Mesodermal cell (in vitro differentiated cells): ENCODE results near the gene CD247.

Experiments
- H3K27ac ChIP-seq: 2 replicates; pipeline ENCODE4 v1.7.0; 2013; ENCODE audit warnings: mild to moderate bottlenecking, low read depth, low read length, moderate library complexity; ENCODE audit not compliant: severe bottlenecking
- H3K36me3 ChIP-seq: 2 replicates; pipeline ENCODE4 v1.7.1; 2013; ENCODE audit warnings: mild to moderate bottlenecking, low read length, moderate library complexity; ENCODE audit not compliant: control insufficient read depth, insufficient read depth
- H3K4me1 ChIP-seq: one replicate; pipeline ENCODE4 v1.7.1; 2013; ENCODE audit warnings: mild to moderate bottlenecking, low read length; ENCODE audit not compliant: insufficient read depth, control insufficient read depth, poor library complexity, severe bottlenecking
- H3K4me3 ChIP-seq: 2 replicates; pipeline ENCODE4 v1.7.0; 2013; ENCODE audit warnings: low read length, control low read depth, mild to moderate bottlenecking; ENCODE audit not compliant: insufficient read depth, poor library complexity, severe bottlenecking; ENCODE audit errors: extremely low read depth
- H3K9me3 ChIP-seq: 2 replicates; pipeline ENCODE4 v1.7.1; 2013; ENCODE audit warnings: mild to moderate bottlenecking, low read length, moderate library complexity; ENCODE audit not compliant: control insufficient read depth
- WGBS, 2 experiments: methylation state at CpG; one replicate each; pipeline ENCODE4 v1.1.5; 2013; ENCODE audit warnings: missing lambda C conversion rate in 2 of 2; ENCODE audit not compliant: insufficient coverage in 2 of 2; 5-methylcytosine and 5-hydroxymethylcytosine counted together

Gene CD247

DNA sequence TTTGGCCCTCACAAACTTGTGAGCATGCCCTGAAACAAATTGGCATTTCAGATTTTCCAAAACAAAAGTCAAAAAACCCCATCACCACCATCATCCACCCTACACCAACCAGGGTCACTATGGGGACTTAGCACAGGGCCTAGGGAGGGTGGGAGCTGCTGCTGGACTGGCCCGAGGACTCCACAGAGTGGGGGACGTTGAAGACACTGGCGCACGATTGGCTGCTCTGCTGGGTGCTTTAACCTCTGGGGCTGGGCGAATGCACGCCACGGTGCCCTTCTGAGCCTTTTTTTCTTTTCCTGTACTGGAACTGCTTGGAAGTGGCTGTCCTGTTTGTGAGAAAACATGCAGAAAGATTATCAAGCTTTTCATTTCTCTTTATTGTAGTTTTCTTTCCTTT is 92.8 kb downstream of the CD247 start:
- H3K4me1 ChIP-seq, result peaks cover 3% of the 10 kb centered on the region
- H3K36me3 ChIP-seq, result peaks cover 9% of the 10 kb centered on the region
- H3K9me3 ChIP-seq, result no peaks in the 10 kb centered on the region
- 57 to 63% methylated on average over 5 to 7 of the region's 7 CpGs for WGBS, 2 experiments
- H3K27ac ChIP-seq, result no peak overlapping the region
- no peak overlapping the region for H3K4me3 ChIP-seq

DNA sequence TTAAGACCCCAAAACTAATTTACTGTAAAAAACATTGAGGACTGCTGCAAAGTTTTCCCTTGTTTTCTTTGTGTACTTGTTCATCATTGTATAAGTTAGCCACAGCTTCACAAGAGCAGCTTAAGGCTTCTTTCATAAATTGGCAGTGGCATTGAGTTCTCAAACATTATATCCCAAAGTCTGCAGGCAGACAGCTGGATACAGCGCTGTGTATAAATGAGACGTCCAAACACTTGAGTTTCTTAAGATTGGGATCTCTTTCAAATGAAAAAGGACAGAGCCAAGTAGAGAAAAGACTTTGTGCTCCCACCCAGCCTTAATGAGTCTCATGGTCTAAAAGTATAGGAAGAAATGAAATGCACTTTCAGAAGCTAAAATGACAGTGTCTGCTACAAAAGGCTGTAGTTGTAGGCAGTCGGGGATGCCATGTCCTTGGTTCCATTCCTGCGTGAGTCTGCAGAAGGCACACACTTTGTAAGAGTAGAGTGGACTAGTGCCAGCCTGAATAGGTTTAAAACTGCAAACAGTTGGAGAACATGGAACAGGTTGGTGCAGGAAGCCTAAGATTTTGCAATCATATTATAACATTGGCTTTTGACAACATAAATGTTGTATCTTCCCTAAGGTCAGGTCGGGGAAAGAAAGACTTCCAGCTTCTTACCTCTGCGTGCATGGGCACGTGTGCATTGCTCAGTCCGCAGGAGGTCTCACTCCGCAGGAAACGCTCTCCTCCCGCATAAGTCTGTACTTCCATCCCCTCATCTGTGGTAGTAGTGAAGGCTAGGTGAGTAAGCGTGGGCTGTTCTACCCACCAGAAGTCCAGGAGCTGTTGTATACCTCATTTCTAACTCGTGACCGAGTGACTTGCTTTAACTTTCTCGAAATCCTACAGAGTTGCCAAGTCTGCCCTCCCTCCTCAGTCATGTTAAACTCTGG is 94.4 kb downstream of the CD247 start:
- 94 to 98% methylated on average over 7 to 9 of the region's 15 CpGs for WGBS, 2 experiments
- H3K27ac ChIP-seq, result no peak overlapping the region
- H3K9me3 ChIP-seq, result no peaks in the 10 kb centered on the region
- no peak overlapping the region for H3K4me3 ChIP-seq
- peaks cover 6% of the 10 kb centered on the region for H3K4me1 ChIP-seq
- H3K36me3 ChIP-seq, result peaks cover 9% of the 10 kb centered on the region

DNA sequence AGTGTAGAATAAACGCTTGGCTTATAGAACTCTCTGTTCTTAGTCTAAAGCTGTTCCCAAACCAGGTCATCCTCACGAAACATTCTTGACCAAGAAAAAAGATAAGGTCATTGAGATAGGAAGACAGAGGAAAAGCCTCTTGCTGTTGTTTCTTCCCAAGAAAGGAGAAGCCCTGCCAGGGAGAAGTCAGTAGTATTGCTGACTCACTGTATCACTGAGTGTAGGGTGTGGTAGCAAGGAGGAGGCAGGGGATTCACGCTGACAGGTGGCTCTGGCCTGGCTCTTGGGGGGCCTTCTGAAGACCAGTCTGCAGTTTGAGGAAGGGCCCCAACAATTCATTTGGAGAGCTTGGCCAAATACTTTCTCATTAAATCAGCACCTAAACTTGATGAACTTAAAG is 97.8 kb downstream of the CD247 start:
- Histone ChIP-seq H3K9me3 (no peaks in the 10 kb centered on the region), H3K4me3 (no peak overlapping the region), H3K4me1 (peaks cover 6% of the 10 kb centered on the region), H3K27ac (no peak overlapping the region), H3K36me3 (peaks cover 12% of the 10 kb centered on the region)
- 33% methylated on average over 2 of the region's 3 CpGs; no CpG with 5 or more reads in 1 of the 2 experiments for WGBS, 2 experiments

DNA sequence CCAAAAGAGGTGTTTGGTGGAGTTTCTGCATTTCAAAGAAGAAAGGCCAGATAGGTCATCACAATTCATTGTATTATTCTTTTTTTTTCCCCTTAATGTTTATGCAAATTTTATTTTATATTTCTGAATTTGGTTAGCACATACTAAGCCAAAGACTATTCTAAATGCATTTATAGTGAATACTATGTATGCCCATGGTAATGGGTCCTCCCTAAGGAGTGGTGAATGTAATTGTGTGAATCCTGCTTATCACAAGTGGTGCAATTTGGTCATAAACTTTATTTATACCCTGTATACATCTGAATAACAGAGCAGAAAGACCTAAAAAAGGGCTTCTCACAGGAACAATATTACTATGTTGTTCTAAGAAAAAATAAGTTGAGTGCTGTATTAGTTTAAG is 99.1 kb downstream of the CD247 start:
- H3K27ac ChIP-seq, result no peak overlapping the region
- no peaks in the 10 kb centered on the region for H3K9me3 ChIP-seq
- peaks cover 12% of the 10 kb centered on the region for H3K36me3 ChIP-seq
- H3K4me1 ChIP-seq, result peaks cover 6% of the 10 kb centered on the region
- H3K4me3 ChIP-seq, result no peak overlapping the region

DNA sequence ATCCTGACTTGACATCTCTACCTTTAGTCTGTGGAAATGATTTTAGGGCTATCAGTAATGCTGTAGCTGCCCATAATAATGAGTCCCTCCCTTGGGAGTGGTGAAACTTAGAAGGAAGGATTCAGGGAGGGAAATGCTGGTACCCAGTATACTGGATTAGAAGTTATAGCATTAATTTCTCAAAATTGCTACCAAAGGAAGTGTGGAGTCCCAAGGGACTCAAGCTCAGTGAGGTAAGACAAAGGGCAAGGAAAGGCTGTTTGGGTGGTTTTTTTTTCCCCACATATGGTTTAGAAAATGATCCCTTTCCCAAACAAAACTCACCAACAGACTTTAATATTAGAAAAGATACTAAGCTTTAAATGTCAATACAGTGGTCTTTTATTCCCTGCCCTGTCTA is 99.9 kb downstream of the CD247 start:
- H3K9me3 ChIP-seq, result no peaks in the 10 kb centered on the region
- no peak overlapping the region for H3K27ac ChIP-seq
- H3K4me3 ChIP-seq, result no peak overlapping the region
- H3K4me1 ChIP-seq, result peaks cover 6% of the 10 kb centered on the region
- H3K36me3 ChIP-seq, result peaks cover 14% of the 10 kb centered on the region

DNA sequence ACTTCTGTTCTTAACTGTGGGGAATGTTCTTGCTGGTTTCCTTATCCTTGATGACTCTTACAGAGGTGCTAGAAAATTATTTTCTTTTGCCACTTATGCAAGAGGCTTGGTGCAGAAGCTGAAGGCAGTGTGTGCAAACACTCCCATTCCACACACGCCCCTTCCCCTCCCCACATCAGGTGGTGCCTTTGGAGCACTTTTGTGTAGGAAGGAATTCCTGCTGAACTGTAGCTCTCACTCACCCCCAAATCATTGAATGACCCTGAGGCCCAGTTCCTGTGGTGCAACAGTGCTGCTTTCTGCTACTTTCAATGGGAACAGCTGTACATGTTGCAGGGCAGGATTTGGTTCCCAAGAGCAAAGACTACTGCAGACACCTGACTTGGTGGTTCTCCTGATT is 101.8 kb downstream of the CD247 start:
- Histone ChIP-seq H3K4me1 (peaks cover 6% of the 10 kb centered on the region), H3K9me3 (no peaks in the 10 kb centered on the region), H3K36me3 (peaks cover 25% of the 10 kb centered on the region), H3K27ac (no peak overlapping the region), H3K4me3 (no peak overlapping the region)
- WGBS, 2 experiments, result no CpG with 5 or more reads among the region's 1 CpG

DNA sequence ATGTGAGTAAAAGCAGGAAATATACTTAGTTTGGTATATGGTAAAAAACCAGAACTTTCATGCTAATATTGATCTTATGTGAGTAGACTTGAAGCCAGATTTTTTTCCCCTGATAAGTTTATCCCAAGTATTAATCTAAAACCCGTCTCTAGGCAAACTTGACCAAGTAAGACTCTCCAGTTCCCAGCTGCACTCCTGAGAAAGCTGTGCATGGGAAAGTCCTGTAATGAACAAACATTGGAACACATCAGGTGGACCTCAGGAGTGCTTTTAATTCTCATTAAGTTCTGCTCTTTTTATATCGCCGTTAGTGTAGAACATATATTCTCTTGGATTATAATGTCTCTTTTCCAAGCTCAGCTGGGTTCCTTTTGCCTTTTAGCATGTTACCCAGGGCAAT is 105.0 kb downstream of the CD247 start:
- Histone ChIP-seq H3K36me3 (peaks cover 31% of the 10 kb centered on the region), H3K4me3 (no peak overlapping the region), H3K9me3 (no peaks in the 10 kb centered on the region), H3K27ac (no peak overlapping the region), H3K4me1 (no peaks in the 10 kb centered on the region)
- 100% methylated on average over 1 of the region's 3 CpGs; no CpG with 5 or more reads in 1 of the 2 experiments for WGBS, 2 experiments

DNA sequence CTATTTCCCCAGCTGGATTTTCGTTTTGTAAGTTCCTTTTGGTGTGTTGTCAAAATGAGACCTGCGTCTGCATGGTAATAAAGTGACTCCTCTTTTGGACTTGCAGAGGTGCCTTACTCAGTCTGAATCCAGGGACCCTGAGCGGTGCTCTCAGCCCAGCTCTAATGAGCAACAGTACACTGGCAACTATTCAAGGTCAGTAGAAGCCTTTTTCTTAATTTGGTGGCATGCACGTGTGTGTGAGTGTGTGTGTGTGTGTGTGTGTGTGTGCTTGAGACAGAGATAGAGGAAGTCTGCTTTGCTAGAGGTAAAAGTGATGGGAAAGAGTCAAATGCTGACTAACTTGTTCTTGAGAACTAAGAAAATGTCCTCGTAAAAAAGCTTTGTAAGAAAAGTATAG is 105.4 kb downstream of the CD247 start:
- Histone ChIP-seq H3K27ac (no peak overlapping the region), H3K4me3 (no peak overlapping the region), H3K4me1 (no peaks in the 10 kb centered on the region), H3K36me3 (peaks cover 33% of the 10 kb centered on the region), H3K9me3 (no peaks in the 10 kb centered on the region)
- 98 to 100% methylated on average over 2 to 4 of the region's 5 CpGs for WGBS, 2 experiments

DNA sequence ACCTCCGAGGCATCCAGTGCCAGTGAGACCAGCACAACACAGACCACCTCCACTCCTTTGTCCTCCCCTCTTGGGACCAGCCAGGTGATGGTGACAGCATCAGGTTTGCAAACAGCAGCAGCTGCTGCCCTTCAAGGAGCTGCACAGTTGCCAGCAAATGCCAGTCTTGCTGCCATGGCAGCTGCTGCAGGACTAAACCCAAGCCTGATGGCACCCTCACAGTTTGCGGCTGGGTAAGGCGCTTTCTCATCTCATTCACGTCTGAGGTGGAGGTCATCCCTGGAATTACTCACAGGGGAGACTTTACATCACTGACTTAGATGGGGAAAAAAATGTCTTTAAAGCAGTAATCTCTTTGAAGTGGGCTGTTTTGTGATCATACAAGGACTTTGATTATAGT is 106.3 kb downstream of the CD247 start:
- Histone ChIP-seq H3K9me3 (no peaks in the 10 kb centered on the region), H3K27ac (no peak overlapping the region), H3K4me1 (no peaks in the 10 kb centered on the region), H3K4me3 (no peak overlapping the region), H3K36me3 (peaks cover 33% of the 10 kb centered on the region)
- WGBS, 2 experiments, result 93 to 100% methylated on average over 2 to 4 of the region's 4 CpGs

DNA sequence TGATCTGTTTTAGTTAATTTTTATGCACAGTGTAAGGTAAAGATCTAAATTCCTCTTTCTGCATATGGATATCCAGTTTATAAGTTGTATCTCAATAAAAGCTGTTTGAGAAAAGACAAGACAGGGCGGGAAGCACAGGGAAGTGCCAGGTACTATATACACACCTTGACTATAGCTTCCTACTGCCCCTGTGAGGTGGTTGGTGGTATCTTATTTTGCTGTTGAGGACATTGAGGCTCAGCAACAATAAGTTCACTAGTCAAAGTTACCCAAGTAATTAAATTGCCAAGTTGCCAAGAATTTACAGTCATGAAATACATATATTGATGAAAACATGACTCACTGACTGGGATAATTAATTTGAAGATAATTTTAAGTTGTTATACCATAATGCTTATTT is 109.1 kb downstream of the CD247 start:
- H3K4me3 ChIP-seq, result no peak overlapping the region
- no CpG with 5 or more reads among the region's 1 CpG for WGBS, 2 experiments

DNA sequence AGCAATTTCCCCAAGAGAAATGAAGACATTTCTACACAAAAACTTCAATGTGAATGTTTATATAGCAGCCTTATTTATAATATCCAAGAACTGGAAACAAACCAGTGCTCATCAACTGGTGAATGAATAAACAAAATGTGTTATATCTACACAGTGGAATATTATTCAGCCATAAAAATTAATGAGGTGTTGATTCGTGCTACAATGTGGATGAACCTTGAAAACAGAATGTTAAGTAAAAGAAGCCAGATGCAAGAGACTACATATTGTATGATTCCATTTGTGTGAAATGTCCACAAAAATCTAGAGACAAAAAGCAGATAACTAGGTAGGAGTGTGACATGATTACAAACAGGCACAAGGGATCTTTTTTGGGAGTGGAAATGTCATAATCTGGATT is 110.0 kb downstream of the CD247 start:
- Histone ChIP-seq H3K27ac (no peak overlapping the region), H3K4me1 (no peaks in the 10 kb centered on the region), H3K9me3 (no peaks in the 10 kb centered on the region), H3K36me3 (peaks cover 30% of the 10 kb centered on the region), H3K4me3 (no peak overlapping the region)
- WGBS, 2 experiments, result no CpG with 5 or more reads among the region's 1 CpG

More for the DNA sequence above, 109.1 kb downstream of the CD247 start:
- Histone ChIP-seq H3K9me3 (no peaks in the 10 kb centered on the region), H3K4me1 (no peaks in the 10 kb centered on the region), H3K27ac (no peak overlapping the region), H3K36me3 (peaks cover 35% of the 10 kb centered on the region)
